Measurements from ENCODE around the gene RAB23.

Gene RAB23

DNA sequence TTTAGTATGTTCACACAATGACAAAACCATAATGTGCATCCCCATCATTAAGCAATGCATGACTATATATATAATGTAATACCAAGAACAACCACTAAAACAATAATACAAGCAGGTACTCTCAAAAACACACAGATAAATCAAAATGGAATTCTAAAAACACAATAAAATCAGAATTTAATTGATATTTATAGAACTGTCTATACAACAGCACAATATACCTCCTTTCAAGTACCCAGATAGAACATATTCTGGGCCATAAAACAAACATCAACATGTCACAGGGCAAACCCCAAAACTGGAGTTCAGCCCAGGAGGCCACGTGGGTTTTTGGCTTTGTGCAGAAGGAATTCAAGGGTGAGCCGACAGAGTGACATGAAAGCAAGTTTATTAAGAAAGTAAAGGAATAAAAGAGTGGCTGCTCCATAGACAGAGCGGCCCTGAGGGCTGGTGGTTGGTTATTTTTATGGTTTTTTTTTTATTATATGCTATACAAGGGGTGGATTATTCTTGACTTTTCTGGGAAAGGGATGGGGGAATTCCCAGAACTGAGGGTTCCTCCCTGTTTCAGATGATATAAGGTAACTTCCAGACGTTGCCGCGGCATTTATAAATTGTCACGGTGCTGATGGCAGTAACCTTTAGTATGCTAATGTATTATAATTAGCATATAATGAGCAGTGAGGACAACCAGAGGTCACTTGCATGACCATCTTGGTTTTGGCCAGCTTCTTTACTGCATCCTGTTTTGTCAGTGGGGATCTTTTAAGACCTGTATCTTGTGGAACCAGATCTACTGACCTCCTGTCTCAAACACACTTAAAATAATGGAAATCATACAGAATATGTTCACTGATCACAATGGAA lies 5.6 kb downstream of the RAB23 start:
- no peak for TF ChIP-seq CTCF (IDR thresholded peaks at IDR 0.05; ENCODE audit: low read depth, low read length)

GRCh38 chr6:57215260-57215659 lies 6.8 kb downstream of the RAB23 start:
- TF ChIP-seq CTCF (IDR thresholded peaks at IDR 0.05; ENCODE audit: low read depth, low read length): no peak
- no peak overlapping the region for H3K4me3 ChIP-seq (ENCODE audit: low read depth, low read length)

More for the DNA sequence above, 5.6 kb downstream of the RAB23 start:
- no peak overlapping the region for H3K4me3 ChIP-seq (ENCODE audit: low read depth, low read length)

DNA sequence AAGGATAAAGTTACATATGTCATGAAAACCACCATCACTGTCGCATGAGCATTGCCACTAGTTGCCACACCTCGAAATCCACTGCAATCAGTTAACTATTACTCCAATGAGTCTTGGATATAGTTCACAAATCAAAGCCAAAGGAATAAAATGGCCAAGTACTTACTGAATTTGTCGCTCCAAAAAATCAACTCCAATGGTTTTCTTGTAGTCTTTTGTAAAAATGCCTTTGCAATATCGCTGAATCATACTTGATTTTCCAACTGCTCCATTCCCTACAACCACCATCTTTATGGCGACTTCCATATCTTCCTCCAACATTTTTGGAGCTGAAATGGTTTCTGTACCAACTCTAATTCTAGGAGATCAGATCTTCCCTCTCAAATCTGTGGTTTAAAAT lies 12.0 kb downstream of the RAB23 start:
- TF ChIP-seq CTCF (IDR thresholded peaks at IDR 0.05; ENCODE audit: low read depth, low read length): no peak
- no peak overlapping the region for H3K4me3 ChIP-seq (ENCODE audit: low read depth, low read length)

- H3K4me3 ChIP-seq (ENCODE audit: low read depth, low read length): no peak overlapping the region
- no peak for TF ChIP-seq CTCF (IDR thresholded peaks at IDR 0.05; ENCODE audit: low read depth, low read length)
Observed at GRCh38 chr6:57209030-57209429, 13.1 kb downstream of the RAB23 start.

DNA sequence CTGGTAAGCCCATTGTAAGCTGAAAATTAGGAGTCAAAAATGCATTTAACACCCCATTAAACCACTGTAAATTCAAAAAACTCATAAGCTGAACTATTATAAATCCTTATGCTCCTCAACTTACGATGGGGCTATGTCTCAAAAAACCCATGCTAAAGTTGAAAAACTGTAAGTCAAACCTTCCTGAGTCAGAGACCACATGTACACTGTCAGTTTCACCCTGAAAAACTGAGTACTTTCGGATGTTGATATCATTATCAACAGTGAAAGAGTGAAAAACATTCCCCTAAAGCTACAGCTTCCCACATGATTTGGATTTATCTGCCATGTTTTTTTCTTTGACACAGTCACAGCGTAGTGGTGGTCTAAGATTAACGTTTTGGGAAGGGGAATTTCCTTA lies 14.2 kb downstream of the RAB23 start:
- H3K4me3 ChIP-seq (ENCODE audit: low read depth, low read length): no peak overlapping the region
- no peak for TF ChIP-seq CTCF (IDR thresholded peaks at IDR 0.05; ENCODE audit: low read depth, low read length)

- H3K4me3 ChIP-seq (ENCODE audit: low read depth, low read length): no peak overlapping the region
- TF ChIP-seq CTCF (IDR thresholded peaks at IDR 0.05; ENCODE audit: low read depth, low read length): no peak
Observed at GRCh38 chr6:57207141-57207540, 15.0 kb downstream of the RAB23 start.

DNA sequence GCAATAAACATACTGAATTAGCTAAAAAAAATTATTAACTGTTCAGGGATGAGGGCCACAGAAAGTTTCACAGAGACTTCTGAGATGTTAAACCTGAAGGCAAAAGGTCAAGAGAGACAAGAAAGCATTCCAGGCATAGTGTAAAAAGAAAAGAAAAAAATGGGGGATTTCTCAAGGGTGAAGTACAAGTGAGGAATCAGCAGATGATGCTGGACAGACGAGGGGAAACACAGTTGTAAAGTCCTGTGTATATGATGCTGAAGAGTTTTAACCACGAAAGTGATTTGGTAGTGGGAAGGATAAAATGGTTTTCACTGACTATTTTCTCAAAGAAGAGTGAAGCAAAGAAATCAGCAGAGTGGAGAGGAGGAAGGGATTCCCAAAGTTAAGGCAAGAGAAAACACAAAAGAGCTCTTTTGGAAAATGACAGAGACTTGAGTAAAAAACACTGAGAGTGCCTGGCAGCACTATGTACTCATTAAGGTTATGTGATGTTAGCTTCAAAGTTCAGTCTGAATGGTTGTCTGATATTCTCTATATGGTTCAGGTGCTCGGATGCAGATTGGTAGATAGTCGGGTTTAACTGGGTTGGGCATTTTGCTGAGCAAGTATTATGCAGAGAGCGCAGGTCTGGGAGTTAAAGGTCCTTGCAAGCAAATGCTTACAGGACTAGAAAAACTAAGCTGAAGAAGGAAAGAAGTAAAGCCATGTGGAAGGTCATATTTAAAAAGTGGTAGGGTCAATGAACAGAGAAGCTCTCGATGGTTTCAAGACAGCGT lies 16.4 kb downstream of the RAB23 start:
- no peak overlapping the region for H3K4me3 ChIP-seq (ENCODE audit: low read depth, low read length)
- no peak for TF ChIP-seq CTCF (IDR thresholded peaks at IDR 0.05; ENCODE audit: low read depth, low read length)

Data from WI38 (cell line).